NCI-H128 (cell line): ENCODE results near the gene TAB3.
"Not testable (repeated sequence)": the region's sequence is repeated elsewhere in the genome, so short reads cannot be mapped to it uniquely, and the experiment has no call there.

Experiments
- DNase-seq: peaks from one replicate; lab custom pipeline; 2025; ENCODE audit not compliant: unreplicated experiment; lab: John Stamatoyannopoulos, UW

Gene TAB3

GRCh38 chrX:30822068-30822681, 66.9 kb downstream of the TAB3 start:
- no peak for DNase-seq

- DNase-seq: no peak
These were observed 67.9 kb downstream of the TAB3 start for GRCh38 chrX:30821116-30821515.

- DNase-seq: no peak
These were observed 70.0 kb downstream of the TAB3 start for GRCh38 chrX:30819080-30819479.

GRCh38 chrX:30816079-30816478, 73.0 kb downstream of the TAB3 start:
- DNase-seq: no peak

GRCh38 chrX:30814978-30815377, 74.1 kb downstream of the TAB3 start:
- no peak for DNase-seq

GRCh38 chrX:30812326-30812725, 76.7 kb downstream of the TAB3 start:
- DNase-seq: no peak

GRCh38 chrX:30806187-30806728, 82.8 kb downstream of the TAB3 start:
- no peak for DNase-seq

GRCh38 chrX:30804462-30804861, 84.6 kb downstream of the TAB3 start:
- no peak for DNase-seq

- DNase-seq: no peak
These were observed 88.2 kb downstream of the TAB3 start for GRCh38 chrX:30800901-30801300.

- DNase-seq: no peak
These were observed 89.7 kb downstream of the TAB3 start for GRCh38 chrX:30799327-30799726.

GRCh38 chrX:30798810-30799209, 90.2 kb downstream of the TAB3 start:
- DNase-seq: no peak

GRCh38 chrX:30797301-30797700, 91.8 kb downstream of the TAB3 start:
- not testable (repeated sequence) for DNase-seq

GRCh38 chrX:30795981-30796958, 92.8 kb downstream of the TAB3 start:
- no peak for DNase-seq

GRCh38 chrX:30794497-30794896, 94.6 kb downstream of the TAB3 start:
- DNase-seq: no peak

- no peak for DNase-seq
These were observed 95.3 kb downstream of the TAB3 start for GRCh38 chrX:30793767-30794103.

- DNase-seq: no peak
These were observed 95.8 kb downstream of the TAB3 start for GRCh38 chrX:30793075-30793766.

- DNase-seq: no peak
These were observed 97.5 kb downstream of the TAB3 start for GRCh38 chrX:30791296-30792278.

- no peak for DNase-seq
These were observed 102.0 kb downstream of the TAB3 start for GRCh38 chrX:30787012-30787411.

- no peak for DNase-seq
These were observed 102.7 kb downstream of the TAB3 start for GRCh38 chrX:30786374-30786773.

- no peak for DNase-seq
These were observed 107.2 kb downstream of the TAB3 start for GRCh38 chrX:30781711-30782444.
